ENCODE measurements around the gene AGAP9.

Gene AGAP9

GRCh38 chr10:47454780-47455058 lies 68.7 kb downstream of the AGAP9 start:
- no peak overlapping the region for H3K4me3 Mint-ChIP-seq
- H3K36me3 Mint-ChIP-seq (ENCODE audit: low read depth), result no peaks in the 10 kb centered on the region
- peak overlapping the region in 2 of 3 experiments; percentile 2 to 9 for H3K27ac Mint-ChIP-seq
- H3K9me3 Mint-ChIP-seq, result no peaks in the 10 kb centered on the region
- H3K27me3 Mint-ChIP-seq (ENCODE audit: low read depth), result no peaks in the 10 kb centered on the region
- TF ChIP-seq, protein P1, sequence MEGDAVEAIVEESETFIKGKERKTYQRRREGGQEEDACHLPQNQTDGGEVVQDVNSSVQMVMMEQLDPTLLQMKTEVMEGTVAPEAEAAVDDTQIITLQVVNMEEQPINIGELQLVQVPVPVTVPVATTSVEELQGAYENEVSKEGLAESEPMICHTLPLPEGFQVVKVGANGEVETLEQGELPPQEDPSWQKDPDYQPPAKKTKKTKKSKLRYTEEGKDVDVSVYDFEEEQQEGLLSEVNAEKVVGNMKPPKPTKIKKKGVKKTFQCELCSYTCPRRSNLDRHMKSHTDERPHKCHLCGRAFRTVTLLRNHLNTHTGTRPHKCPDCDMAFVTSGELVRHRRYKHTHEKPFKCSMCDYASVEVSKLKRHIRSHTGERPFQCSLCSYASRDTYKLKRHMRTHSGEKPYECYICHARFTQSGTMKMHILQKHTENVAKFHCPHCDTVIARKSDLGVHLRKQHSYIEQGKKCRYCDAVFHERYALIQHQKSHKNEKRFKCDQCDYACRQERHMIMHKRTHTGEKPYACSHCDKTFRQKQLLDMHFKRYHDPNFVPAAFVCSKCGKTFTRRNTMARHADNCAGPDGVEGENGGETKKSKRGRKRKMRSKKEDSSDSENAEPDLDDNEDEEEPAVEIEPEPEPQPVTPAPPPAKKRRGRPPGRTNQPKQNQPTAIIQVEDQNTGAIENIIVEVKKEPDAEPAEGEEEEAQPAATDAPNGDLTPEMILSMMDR (IDR thresholded peaks at IDR 0.05; ENCODE audit: unreplicated experiment in 3 of 3), result no peak
- H3K4me1 Mint-ChIP-seq, result peaks cover 28% of the 10 kb centered on the region

- no peak overlapping the region for H3K4me3 Mint-ChIP-seq
- no peaks in the 10 kb centered on the region for H3K9me3 Mint-ChIP-seq
- TF ChIP-seq, protein P1 (IDR thresholded peaks at IDR 0.05; ENCODE audit: unreplicated experiment in 3 of 3), result no peak
- no peaks in the 10 kb centered on the region for H3K36me3 Mint-ChIP-seq (ENCODE audit: low read depth)
- H3K27ac Mint-ChIP-seq, result peak overlapping the region in 1 of 3 experiments; percentile 67
- peaks cover 28% of the 10 kb centered on the region for H3K4me1 Mint-ChIP-seq
- H3K27me3 Mint-ChIP-seq (ENCODE audit: low read depth), result no peaks in the 10 kb centered on the region
Measured at GRCh38 chr10:47454008-47454779, 69.2 kb downstream of the AGAP9 start.

DNA sequence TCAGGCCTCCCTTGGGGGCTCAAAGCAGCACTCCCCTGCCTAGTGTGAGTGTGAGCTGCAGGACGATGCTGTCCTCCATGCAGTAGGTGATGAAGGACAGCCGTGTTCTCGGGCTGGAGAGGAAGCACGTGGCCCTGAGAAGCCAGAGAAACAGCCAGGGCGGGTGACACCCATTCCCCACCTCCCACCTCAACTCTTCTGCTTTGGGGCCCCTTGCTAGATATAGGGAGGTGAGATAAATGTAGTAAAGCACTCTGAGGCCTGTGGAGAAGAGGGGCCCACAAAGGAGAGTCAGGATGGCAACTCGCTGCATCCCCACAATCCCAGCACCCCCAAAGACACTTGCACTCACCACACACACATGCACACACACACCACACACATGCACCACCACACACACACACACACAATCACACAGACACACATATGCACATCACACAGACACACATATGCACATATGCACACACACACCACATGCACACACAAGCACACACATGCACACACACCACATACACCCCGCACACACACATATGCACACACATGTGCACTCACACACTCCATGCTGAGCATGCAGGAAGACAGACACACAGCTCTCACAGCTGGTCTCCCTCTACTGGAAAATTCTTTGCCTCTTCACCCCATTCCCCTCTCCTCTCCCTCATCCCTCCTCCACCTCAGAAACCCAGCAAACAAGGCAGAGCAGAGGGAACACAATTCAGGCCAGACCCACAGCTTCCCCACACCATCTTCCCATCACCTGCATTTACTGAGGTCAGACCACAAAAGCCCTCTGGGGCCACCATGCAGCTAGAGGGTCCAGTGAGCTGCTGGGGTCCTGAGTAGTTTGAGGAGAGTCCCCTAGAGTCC lies 70.1 kb downstream of the AGAP9 start:
- no peaks in the 10 kb centered on the region for H3K27me3 Mint-ChIP-seq (ENCODE audit: low read depth)
- H3K27ac Mint-ChIP-seq, result peak overlapping the region; percentile 6 to 83 (median 67)
- peaks cover 28% of the 10 kb centered on the region for H3K4me1 Mint-ChIP-seq
- H3K36me3 Mint-ChIP-seq (ENCODE audit: low read depth), result no peaks in the 10 kb centered on the region
- H3K4me3 Mint-ChIP-seq, result peak overlapping the region in 2 of 3 experiments; percentile 9 to 10
- TF ChIP-seq, protein P1 (IDR thresholded peaks at IDR 0.05; ENCODE audit: unreplicated experiment in 3 of 3), result no peak
- no peaks in the 10 kb centered on the region for H3K9me3 Mint-ChIP-seq

GRCh38 chr10:47452495-47453140 lies 70.8 kb downstream of the AGAP9 start:
- Mint-ChIP-seq H3K27me3 (ENCODE audit: low read depth) (no peaks in the 10 kb centered on the region), H3K4me3 (no peak overlapping the region), H3K4me1 (peaks cover 28% of the 10 kb centered on the region), H3K36me3 (ENCODE audit: low read depth) (no peaks in the 10 kb centered on the region), H3K9me3 (no peaks in the 10 kb centered on the region), H3K27ac (peak overlapping the region in 1 of 3 experiments; percentile 32)
- TF ChIP-seq, protein P1 (IDR thresholded peaks at IDR 0.05; ENCODE audit: unreplicated experiment in 3 of 3), result no peak

DNA sequence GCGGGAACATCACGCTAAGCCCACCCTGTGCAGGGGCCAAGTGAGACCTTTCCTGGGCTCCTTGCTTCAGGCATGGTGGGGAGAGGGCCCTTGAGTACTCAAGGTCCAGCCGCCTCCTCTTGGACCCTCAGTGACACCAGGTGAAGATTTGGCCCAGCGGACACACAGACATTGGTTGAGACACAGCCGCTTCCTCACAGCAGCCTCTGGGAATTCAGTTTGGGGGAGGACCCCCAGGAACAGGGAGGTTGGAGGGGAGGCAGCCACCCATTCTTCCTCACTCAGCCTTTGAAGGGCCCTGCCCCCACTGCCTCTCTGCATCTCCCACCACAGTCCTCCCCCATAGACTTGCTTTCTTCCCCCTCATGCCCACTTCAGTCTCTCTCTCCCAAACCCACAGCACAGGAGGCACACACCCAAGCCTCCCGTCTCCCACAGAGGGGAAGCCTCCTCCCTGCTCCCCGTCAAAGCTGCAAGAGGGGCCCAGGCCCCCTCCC lies 71.4 kb downstream of the AGAP9 start:
- peak overlapping the region in 1 of 3 experiments; percentile 32 for H3K27ac Mint-ChIP-seq
- H3K36me3 Mint-ChIP-seq (ENCODE audit: low read depth), result no peaks in the 10 kb centered on the region
- no peaks in the 10 kb centered on the region for H3K27me3 Mint-ChIP-seq (ENCODE audit: low read depth)
- H3K4me3 Mint-ChIP-seq, result no peak overlapping the region
- no peaks in the 10 kb centered on the region for H3K9me3 Mint-ChIP-seq
- peaks cover 28% of the 10 kb centered on the region for H3K4me1 Mint-ChIP-seq
- TF ChIP-seq, protein P1 (IDR thresholded peaks at IDR 0.05; ENCODE audit: unreplicated experiment in 3 of 3), result no peak
